Tibial artery (tissue), 4 donors: Measurements from ENCODE around the gene SRPK2.

Experiments
- DNase-seq, 2 donors: peaks; one replicate each; pipeline ENCODE4 v3.0.0-alpha.2; 2019
- H3K27ac ChIP-seq, 2 donors: fragments of 200-600 bp; sonication (generic) in 1 of 2; 1 replicate in 1 of 2; 2 replicates in 1 of 2; pipeline ENCODE4 v1.5.1; 2018 to 2019; ENCODE audit warnings: mild to moderate bottlenecking in 1 of 2
- H3K27me3 ChIP-seq, 2 donors: fragments of 200-600 bp; sonication (generic) in 1 of 2; one replicate each; pipeline versions ENCODE4 v1.5.1 to v1.6.0; 2016 to 2019
- H3K36me3 ChIP-seq, 3 donors: fragments of 200-600 bp; sonication (generic) in 2 of 3; one replicate each; pipeline ENCODE4 v1.5.1; 2016 to 2019; ENCODE audit warnings: mild to moderate bottlenecking in 2 of 3
- H3K4me1 ChIP-seq, 4 donors: fragments of 200-600 bp; sonication (generic) in 2 of 4; 1 replicate in 3 of 4; 2 replicates in 1 of 4; pipeline ENCODE4 v1.5.1; 2016 to 2019
- H3K4me3 ChIP-seq, 2 donors: fragments of 200-600 bp; sonication (generic) in 1 of 2; 1 replicate in 1 of 2; 2 replicates in 1 of 2; pipeline ENCODE4 v1.5.1; 2018 to 2019; ENCODE audit warnings: mild to moderate bottlenecking in 2 of 2
- H3K9me3 ChIP-seq, 3 donors: fragments of 200-600 bp; sonication (generic) in 1 of 3; one replicate each; pipeline ENCODE4 v1.5.1; 2016 to 2019
- intact Hi-C: fragments of 100-400 bp; cut with DNase I; formaldehyde crosslinking; loops from one replicate; pipeline ENCODE4 v1.15.0; 2023; ENCODE audit warnings: low total_unique reads
- TF ChIP-seq, protein P1 (sequence below), 2 experiments: fragments of 200-600 bp in 1 of 2; fragments of 450-650 bp in 1 of 2; IDR thresholded peaks; one replicate each; pipeline ENCODE4 v1.5.1; 2017 to 2019; ENCODE audit warnings: antibody characterized with exemption in 2 of 2, mild to moderate bottlenecking in 1 of 2, moderate library complexity in 1 of 2

Gene SRPK2

GRCh38 chr7:105389088-105389650 is 448 bp upstream of the SRPK2 start:
- peak; percentile 46 to 68 for DNase-seq
- peaks cover 0 to 14% (median 9%) of the 10 kb centered on the region in 4 donors for H3K4me1 ChIP-seq
- H3K4me3 ChIP-seq = peak overlapping the region; percentile 94 to 99
- no peaks in the 10 kb centered on the region for H3K27me3 ChIP-seq
- TF ChIP-seq, protein P1, sequence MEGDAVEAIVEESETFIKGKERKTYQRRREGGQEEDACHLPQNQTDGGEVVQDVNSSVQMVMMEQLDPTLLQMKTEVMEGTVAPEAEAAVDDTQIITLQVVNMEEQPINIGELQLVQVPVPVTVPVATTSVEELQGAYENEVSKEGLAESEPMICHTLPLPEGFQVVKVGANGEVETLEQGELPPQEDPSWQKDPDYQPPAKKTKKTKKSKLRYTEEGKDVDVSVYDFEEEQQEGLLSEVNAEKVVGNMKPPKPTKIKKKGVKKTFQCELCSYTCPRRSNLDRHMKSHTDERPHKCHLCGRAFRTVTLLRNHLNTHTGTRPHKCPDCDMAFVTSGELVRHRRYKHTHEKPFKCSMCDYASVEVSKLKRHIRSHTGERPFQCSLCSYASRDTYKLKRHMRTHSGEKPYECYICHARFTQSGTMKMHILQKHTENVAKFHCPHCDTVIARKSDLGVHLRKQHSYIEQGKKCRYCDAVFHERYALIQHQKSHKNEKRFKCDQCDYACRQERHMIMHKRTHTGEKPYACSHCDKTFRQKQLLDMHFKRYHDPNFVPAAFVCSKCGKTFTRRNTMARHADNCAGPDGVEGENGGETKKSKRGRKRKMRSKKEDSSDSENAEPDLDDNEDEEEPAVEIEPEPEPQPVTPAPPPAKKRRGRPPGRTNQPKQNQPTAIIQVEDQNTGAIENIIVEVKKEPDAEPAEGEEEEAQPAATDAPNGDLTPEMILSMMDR (IDR thresholded peaks at IDR 0.05) = no peak
- H3K9me3 ChIP-seq = no peaks in the 10 kb centered on the region
- no peaks in the 10 kb centered on the region for H3K36me3 ChIP-seq
- intact Hi-C loops = no loop called here
- peak overlapping the region; percentile 69 to 78 for H3K27ac ChIP-seq

DNA sequence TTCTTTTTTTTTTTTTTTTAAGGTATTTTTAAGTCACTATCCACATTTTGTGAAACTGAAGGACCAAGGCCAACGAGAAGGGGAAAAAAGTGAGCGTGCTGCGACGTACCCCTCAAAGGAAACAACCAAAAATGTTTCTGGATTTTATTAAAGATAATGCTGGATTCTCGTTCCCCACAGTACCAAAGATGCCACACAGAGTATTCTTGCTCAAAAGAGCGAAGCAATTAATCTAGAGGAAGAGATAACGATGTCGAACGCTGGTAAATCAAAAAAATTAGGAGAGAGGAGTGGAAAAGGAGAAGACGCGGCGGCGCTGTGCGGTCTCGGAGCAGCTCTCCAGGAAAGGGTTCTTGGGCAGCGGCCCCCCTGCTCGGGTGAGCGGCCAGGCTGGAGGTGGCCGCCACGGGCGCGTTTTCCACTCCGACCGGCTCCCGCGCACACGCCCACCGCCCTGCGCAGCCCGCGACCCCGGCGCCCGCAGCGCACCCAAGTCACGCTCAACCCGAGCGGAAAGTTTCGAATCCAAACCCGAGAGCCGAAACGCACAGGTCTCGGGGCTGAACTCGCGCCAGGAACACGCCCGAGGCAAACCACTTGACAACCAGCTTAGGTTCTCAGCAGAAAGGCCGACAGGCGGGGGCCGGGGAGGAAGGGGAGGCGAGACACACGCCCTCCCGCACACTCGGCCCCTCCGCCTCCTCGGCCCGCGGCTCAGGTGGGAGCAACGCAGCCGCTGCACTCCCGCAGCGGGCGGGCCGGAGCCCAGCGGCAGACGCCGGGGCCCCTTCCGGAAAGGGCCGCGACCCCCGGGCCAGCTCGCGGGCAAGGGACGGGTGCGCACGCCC is 989 bp downstream of the SRPK2 start:
- intact Hi-C loops = no loop called here
- Histone ChIP-seq H3K27ac (peak overlapping the region; percentile 78 to 79), H3K27me3 (no peaks in the 10 kb centered on the region), H3K9me3 (no peaks in the 10 kb centered on the region), H3K4me1 (peaks cover 0 to 14% (median 9%) of the 10 kb centered on the region in 4 donors), H3K4me3 (peak overlapping the region; percentile 94 to 99), H3K36me3 (no peaks in the 10 kb centered on the region)
- DNase-seq = peak; percentile 47 to 69
- TF ChIP-seq, protein P1 (IDR thresholded peaks at IDR 0.05) = no peak

- Histone ChIP-seq H3K4me3 (no peak overlapping the region), H3K4me1 (no peaks in the 10 kb centered on the region), H3K36me3 (no peaks in the 10 kb centered on the region), H3K27ac (no peak overlapping the region), H3K27me3 (no peaks in the 10 kb centered on the region), H3K9me3 (no peaks in the 10 kb centered on the region)
- no peak for DNase-seq
- TF ChIP-seq, protein P1 (IDR thresholded peaks at IDR 0.05) = no peak
- intact Hi-C loops = no loop called here
These were observed 10.8 kb downstream of the SRPK2 start for GRCh38 chr7:105377903-105378302.

- Histone ChIP-seq H3K4me3 (no peak overlapping the region), H3K36me3 (no peaks in the 10 kb centered on the region), H3K4me1 (no peaks in the 10 kb centered on the region), H3K9me3 (no peaks in the 10 kb centered on the region), H3K27ac (no peak overlapping the region), H3K27me3 (no peaks in the 10 kb centered on the region)
- no peak for DNase-seq
- TF ChIP-seq, protein P1 (IDR thresholded peaks at IDR 0.05) = no peak
- intact Hi-C loops = no loop called here
These were observed 11.7 kb downstream of the SRPK2 start for GRCh38 chr7:105376908-105377533.

GRCh38 chr7:105369944-105370343 is 18.8 kb downstream of the SRPK2 start:
- Histone ChIP-seq H3K4me3 (no peak overlapping the region), H3K27me3 (no peaks in the 10 kb centered on the region), H3K27ac (no peak overlapping the region), H3K36me3 (no peaks in the 10 kb centered on the region), H3K4me1 (peaks cover 0 to 3% (median 2%) of the 10 kb centered on the region in 4 donors), H3K9me3 (no peaks in the 10 kb centered on the region)
- TF ChIP-seq, protein P1 (IDR thresholded peaks at IDR 0.05) = no peak
- no peak for DNase-seq
- intact Hi-C loops = no loop called here
